Measurements from ENCODE around the gene CUL1. TPM values are rescaled to one million over a fixed set of nuclear protein-coding genes. Genes with fewer than 3 reads are reported as not detected.

CUL1 gene
- total and polyA plus RNA-seq, 2 donors (not counting 3 experiments of a cell fraction or from before 2014, with no cell fraction given), result 25.7 to 50.2 TPM

DNA sequence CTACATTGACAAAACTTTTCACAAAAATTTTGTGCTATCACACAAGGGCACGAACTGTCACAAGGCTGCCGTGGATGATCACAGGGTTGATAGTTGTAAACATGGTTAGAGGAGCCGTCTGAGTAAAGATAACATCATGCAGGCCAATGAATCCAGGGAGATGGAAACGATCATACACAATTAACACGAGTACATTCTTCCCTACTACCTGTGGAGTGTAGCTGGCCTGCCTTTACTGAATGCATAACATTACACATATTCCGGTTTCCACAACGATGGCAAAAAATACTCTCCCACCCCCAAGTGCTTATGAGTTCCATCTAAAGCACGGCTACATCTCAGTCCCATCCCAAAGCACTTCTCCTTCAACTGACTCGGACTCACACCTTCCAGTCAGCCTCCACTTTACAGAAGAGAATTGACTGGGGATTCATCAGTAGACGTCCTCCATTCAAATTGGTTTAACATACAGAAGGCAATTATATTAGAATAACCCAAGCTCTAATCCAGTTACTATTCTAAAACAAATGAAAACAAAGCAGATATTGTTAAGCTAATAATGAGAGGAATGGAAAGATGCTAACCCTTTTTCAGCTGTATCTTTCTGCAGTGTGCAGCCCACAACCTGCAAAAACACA lies 116.3 kb downstream of the CUL1 start:
- FAIRE-seq (no peak), DNase-seq (ENCODE audit: low read depth, low spot score) (no peak)
- POLR2A ChIA-PET, result interaction anchor here (0.6 kb wide), 1 partner anchor 28 kb away, joined by 4 read pairs; no protein-coding TSS in a partner anchor
- no peaks in the 10 kb centered on the region for H3K9me1 ChIP-seq (replicated peaks; ENCODE audit: control insufficient read depth, extremely low read depth, insufficient read depth, low read length)
- H3K4me1 ChIP-seq (ENCODE audit: control insufficient read depth, extremely low read depth, insufficient read depth, low read length), result peaks cover 21% of the 10 kb centered on the region
- no peaks in the 10 kb centered on the region for H3K9me3 ChIP-seq (replicated peaks; ENCODE audit: control insufficient read depth, insufficient read depth, low read length)
- no peak overlapping the region for H3K9ac ChIP-seq (replicated peaks; ENCODE audit: extremely low read depth, insufficient read depth, low read length)
- CTCF ChIA-PET, result no interaction called here
- no peak overlapping the region for H3K4me3 ChIP-seq (replicated peaks in 1 of 3; ENCODE audit: insufficient read depth in 1 of 3, low read depth in 1 of 3, low read length in 3 of 3)
- H3K36me3 ChIP-seq (ENCODE audit: control insufficient read depth in 2 of 2, extremely low read depth in 1 of 2, insufficient read depth in 2 of 2, low read length in 2 of 2), result peaks cover 3 to 11% of the 10 kb centered on the region in 2 experiments
- no peak overlapping the region for H3K27ac ChIP-seq (ENCODE audit: insufficient read depth, low read depth, low read length)
- TF ChIP-seq POLR2AphosphoS5 (IDR thresholded peaks at IDR 0.05; ENCODE audit: insufficient read depth, low read depth, low read length) (no peak), MYC (IDR thresholded peaks at IDR 0.05; ENCODE audit: low read depth, low read length) (no peak), EZH2 (IDR thresholded peaks at IDR 0.05; ENCODE audit: borderline replicate concordance, low read depth, low read length, severe bottlenecking) (no peak), POLR2A (IDR thresholded peaks at IDR 0.05; ENCODE audit: low read depth, low read length) (no peak), FOS (IDR thresholded peaks at IDR 0.05; ENCODE audit: borderline replicate concordance, insufficient read depth, low read length) (no peak), GATA2 (IDR thresholded peaks at IDR 0.05; ENCODE audit: insufficient read depth, insufficient read length, low read depth, low read length) (no peak), MAX (IDR thresholded peaks at IDR 0.05; ENCODE audit: insufficient read depth, insufficient read length) (no peak), JUN (IDR thresholded peaks at IDR 0.05; ENCODE audit: borderline replicate concordance, insufficient read depth, insufficient read length, low read depth) (no peak), CTCF (IDR thresholded peaks at IDR 0.05; ENCODE audit: extremely low read depth in 1 of 2, insufficient read depth in 1 of 2, low read depth in 1 of 2, low read length in 2 of 2) (no peak)
- BruUV-seq (replicated peaks), result no TSS peak
- intact Hi-C loops (cut with micrococcal nuclease), result loop anchor here (10.0 kb wide), 1 partner anchor 150 kb away; no protein-coding TSS in a partner anchor
- no peaks in the 10 kb centered on the region for H3K27me3 ChIP-seq (ENCODE audit: control insufficient read depth in 2 of 2, insufficient read depth in 2 of 2, low read length in 2 of 2)
- H3K79me2 ChIP-seq (ENCODE audit: control insufficient read depth, insufficient read depth, low read length), result peaks cover 2% of the 10 kb centered on the region
- H3K4me2 ChIP-seq (ENCODE audit: insufficient read depth, low read length), result no peak overlapping the region
- dilution Hi-C loops (cut with MboI; ENCODE audit: extremely low pct_ligation_motif_present, low sequenced_read_pairs), result no loop called here
- no peaks in the 10 kb centered on the region for H4K20me1 ChIP-seq (replicated peaks; ENCODE audit: control insufficient read depth, extremely low read depth, insufficient read depth, low read length)
- no peak overlapping the region for H2AFZ ChIP-seq (ENCODE audit: low read depth, low read length)
